Gastroesophageal sphincter (tissue), 3 donors: ENCODE results near the gene GDA.

Source experiments
- CTCF ChIP-seq, 4 experiments: fragments of 200-600 bp in 2 of 4; fragments of 450-650 bp in 2 of 4; sonication (generic) in 1 of 4; IDR thresholded peaks; one replicate each; pipeline ENCODE4 v1.5.1; 2017 to 2019; ENCODE audit warnings: antibody characterized with exemption in 4 of 4, mild to moderate bottlenecking in 2 of 4, moderate library complexity in 2 of 4
- EP300 ChIP-seq: sonication (generic); formaldehyde crosslinking; IDR thresholded peaks from one replicate; pipeline ENCODE4 v1.6.1; 2017; ENCODE audit warnings: antibody characterized with exemption, mild to moderate bottlenecking
- POLR2AphosphoS5 ChIP-seq: sonication (generic); formaldehyde crosslinking; IDR thresholded peaks from one replicate; pipeline ENCODE4 v1.6.1; 2017; ENCODE audit warnings: antibody characterized with exemption

- TF ChIP-seq EP300 (no peak), CTCF (IDR thresholded peaks at IDR 0.05) (no peak), POLR2AphosphoS5 (no peak)
Observed at GRCh38 chr9:72232778-72233177, 83.5 kb downstream of the GDA start.
